Common myeloid progenitor, CD34-positive (primary cell): ENCODE data around the gene TRHDE.

Source experiments
- CTCF ChIA-PET: fragments of 350-600 bp; sonication (Branson Sonifier 250); formaldehyde crosslinking; loops from one replicate; lab custom pipeline; 2021; ENCODE audit warnings: antibody characterized with exemption; lab: Charles Lee
- POLR2A ChIA-PET: fragments of 350-600 bp; sonication (Branson Sonifier 250); formaldehyde crosslinking; loops from one replicate; lab custom pipeline; 2021; ENCODE audit warnings: antibody characterized with exemption; lab: Charles Lee
- DNase-seq, 3 donors: peaks; one replicate each; pipeline versions ENCODE4 v3.0.0 to v3.0.0-alpha.2; 2013
- H3K27ac ChIP-seq, 2 experiments: 1 replicate in 1 of 2; 2 replicates in 1 of 2; pipeline ENCODE4 v1.7.0; 2013; ENCODE audit warnings: inconsistent platforms in 2 of 2, low read length in 2 of 2, mild to moderate bottlenecking in 2 of 2, low read depth in 1 of 2, moderate library complexity in 1 of 2; ENCODE audit not compliant: severe bottlenecking in 2 of 2, insufficient read depth in 1 of 2, poor library complexity in 1 of 2
- H3K27me3 ChIP-seq, 5 experiments: replicated peaks in 2 of 5; 1 replicate in 3 of 5; 2 replicates in 2 of 5; pipeline versions ENCODE4 v1.6.1 to v1.7.0; 2013; ENCODE audit warnings: low read length in 4 of 5, mild to moderate bottlenecking in 2 of 5, moderate library complexity in 2 of 5, inconsistent platforms in 1 of 5; ENCODE audit not compliant: insufficient read depth in 5 of 5, control insufficient read depth in 4 of 5
- H3K36me3 ChIP-seq, 4 experiments: 1 replicate in 2 of 4; 2 replicates in 2 of 4; pipeline versions ENCODE4 v1.6.1 to v1.7.0; 2013; ENCODE audit warnings: low read length in 3 of 4, control low read depth in 1 of 4, mild to moderate bottlenecking in 1 of 4; ENCODE audit not compliant: control insufficient read depth in 4 of 4, insufficient read depth in 4 of 4
- H3K4me1 ChIP-seq, 4 experiments: 1 replicate in 3 of 4; 2 replicates in 1 of 4; pipeline versions ENCODE4 v1.6.1 to v1.7.1; 2013; ENCODE audit warnings: low read length in 3 of 4, mild to moderate bottlenecking in 3 of 4, control low read depth in 1 of 4, inconsistent platforms in 1 of 4, moderate library complexity in 1 of 4; ENCODE audit not compliant: control insufficient read depth in 4 of 4, insufficient read depth in 4 of 4; ENCODE audit errors: control extremely low read depth in 1 of 4
- H3K4me3 ChIP-seq, 7 experiments: 1 replicate in 4 of 7; 2 replicates in 3 of 7; pipeline versions ENCODE4 v1.5.1 to v1.7.0; 2013; ENCODE audit warnings: mild to moderate bottlenecking in 7 of 7, low read length in 6 of 7, moderate library complexity in 6 of 7, inconsistent platforms in 2 of 7, low read depth in 2 of 7, control low read depth in 1 of 7; ENCODE audit not compliant: insufficient read depth in 4 of 7, control insufficient read depth in 1 of 7; ENCODE audit errors: extremely low read depth in 1 of 7
- H3K9me3 ChIP-seq, 5 experiments: 1 replicate in 4 of 5; 2 replicates in 1 of 5; pipeline versions ENCODE4 v1.6.1 to v1.7.1; 2013; ENCODE audit warnings: low read length in 4 of 5, mild to moderate bottlenecking in 2 of 5, inconsistent platforms in 1 of 5, low read depth in 1 of 5, moderate library complexity in 1 of 5; ENCODE audit not compliant: control insufficient read depth in 4 of 5, insufficient read depth in 2 of 5; ENCODE audit errors: control extremely low read depth in 1 of 5
- WGBS: methylation state at CpG from one replicate; pipeline ENCODE4 v1.1.5; 2013; ENCODE audit not compliant: insufficient coverage; 5-methylcytosine and 5-hydroxymethylcytosine counted together

Gene TRHDE

DNA sequence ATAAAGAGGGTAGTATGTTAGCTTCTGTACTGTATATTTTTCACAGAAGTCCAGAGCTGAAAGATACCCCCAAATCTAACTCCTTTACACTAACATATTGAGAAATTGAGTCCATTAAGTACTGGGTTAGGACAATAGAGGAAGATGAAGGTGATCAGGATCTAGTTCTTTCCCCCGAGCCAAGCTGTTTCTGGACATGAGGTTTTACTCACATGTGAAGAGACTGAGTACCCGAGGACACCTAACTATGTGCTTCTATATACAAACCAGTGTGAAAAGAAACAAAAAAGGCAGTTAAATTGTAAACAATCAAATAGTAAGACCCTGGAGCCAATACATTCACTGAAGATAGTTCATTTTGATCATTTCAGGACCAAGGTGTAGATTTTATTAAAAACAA is 3.8 kb upstream of the TRHDE start:
- H3K9me3 ChIP-seq, result no peaks in the 10 kb centered on the region
- no peaks in the 10 kb centered on the region for H3K36me3 ChIP-seq
- no CpG with 5 or more reads among the region's 2 CpGs for WGBS
- ChIA-PET CTCF (interaction anchor here (1.4 kb wide), 1 partner anchor 9 kb away, joined by 4 read pairs; no protein-coding TSS in a partner anchor), POLR2A (no interaction called here)
- peaks cover 2 to 43% (median 22%) of the 10 kb centered on the region in 5 experiments for H3K27me3 ChIP-seq
- H3K4me1 ChIP-seq, result peaks cover 0 to 23% (median 18%) of the 10 kb centered on the region in 4 experiments
- no peak overlapping the region for H3K27ac ChIP-seq
- no peak overlapping the region for H3K4me3 ChIP-seq
- no peak for DNase-seq

DNA sequence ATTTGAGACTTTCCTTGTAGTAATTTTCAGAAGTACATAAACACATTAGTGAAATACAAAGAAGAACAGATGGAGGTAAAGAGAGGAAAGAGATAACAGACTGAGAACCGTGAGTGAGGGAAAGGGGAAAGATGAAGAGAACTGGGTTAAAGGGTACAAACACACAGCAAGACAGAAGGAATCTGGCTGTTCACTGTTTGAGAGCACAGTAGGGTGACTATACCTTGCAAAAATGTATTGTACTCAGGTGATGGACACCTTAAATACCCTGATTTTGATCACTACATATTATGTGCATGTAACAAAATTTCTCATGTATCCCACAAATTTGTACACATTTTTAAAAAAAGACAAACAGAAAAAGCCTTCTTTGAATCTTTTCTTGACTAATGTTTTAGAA is 2.7 kb upstream of the TRHDE start:
- H3K27me3 ChIP-seq, result peaks cover 5 to 54% (median 30%) of the 10 kb centered on the region in 5 experiments
- WGBS, result 29% methylated on average over 1 of the region's 1 CpG
- DNase-seq, result no peak
- peaks cover 0 to 1% (median 0%) of the 10 kb centered on the region in 5 experiments for H3K9me3 ChIP-seq
- ChIA-PET POLR2A (no interaction called here), CTCF (no interaction called here)
- peaks cover 0 to 29% (median 21%) of the 10 kb centered on the region in 4 experiments for H3K4me1 ChIP-seq
- H3K36me3 ChIP-seq, result no peaks in the 10 kb centered on the region
- peak overlapping the region in 2 of 7 experiments; percentile 40 to 93 for H3K4me3 ChIP-seq
- no peak overlapping the region for H3K27ac ChIP-seq

DNA sequence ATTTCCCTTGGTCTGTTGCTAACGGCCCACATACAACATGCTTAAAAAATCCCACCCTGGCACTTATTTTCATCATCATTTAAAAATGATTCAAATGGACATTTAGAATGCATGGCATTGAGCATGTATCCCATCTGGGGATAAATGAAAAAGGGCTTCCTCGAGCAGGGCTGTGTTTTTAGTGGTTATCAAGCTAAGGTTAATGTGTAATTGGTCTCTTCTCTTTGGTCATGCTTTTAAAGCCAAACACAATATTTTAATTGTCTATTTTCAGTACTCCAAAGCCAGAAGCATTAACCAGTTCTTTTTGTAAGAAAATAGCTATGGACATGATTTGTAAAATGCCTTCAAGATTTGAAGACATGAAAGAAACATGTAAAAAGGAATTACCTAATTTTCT is 1.9 kb upstream of the TRHDE start:
- no peaks in the 10 kb centered on the region for H3K36me3 ChIP-seq
- no peak for DNase-seq
- CTCF ChIA-PET, result interaction anchor here (2.5 kb wide), 1 partner anchor 9 kb away, joined by 12 read pairs; no protein-coding TSS in a partner anchor
- POLR2A ChIA-PET, result no interaction called here
- H3K4me3 ChIP-seq, result peak overlapping the region in 2 of 7 experiments; percentile 40 to 93
- no peak overlapping the region for H3K27ac ChIP-seq
- H3K9me3 ChIP-seq, result peaks cover 0 to 1% (median 0%) of the 10 kb centered on the region in 5 experiments
- H3K27me3 ChIP-seq, result peaks cover 11 to 62% (median 36%) of the 10 kb centered on the region in 5 experiments
- peaks cover 0 to 29% (median 21%) of the 10 kb centered on the region in 4 experiments for H3K4me1 ChIP-seq
- no CpG with 5 or more reads among the region's 2 CpGs for whole genome bisulfite sequencing

DNA sequence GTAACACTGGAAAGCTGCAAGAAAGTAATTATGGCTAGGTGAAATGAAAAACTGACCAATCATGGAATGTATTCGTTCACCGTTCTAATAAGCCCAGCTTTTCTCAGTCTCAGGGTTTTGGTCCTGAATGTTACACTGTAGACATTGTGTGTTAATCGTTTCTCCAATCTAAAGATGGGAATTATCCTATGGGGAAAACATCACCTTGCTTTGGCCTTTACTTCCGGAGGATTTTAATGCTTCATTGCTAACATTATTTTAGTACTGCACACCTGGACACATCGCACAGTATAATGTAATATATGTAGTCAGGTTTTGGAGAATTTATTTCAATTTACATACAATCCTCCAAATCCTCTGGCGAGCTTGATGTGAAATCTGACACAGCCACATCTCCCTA is 1.2 kb upstream of the TRHDE start:
- H3K9me3 ChIP-seq, result peaks cover 0 to 1% (median 0%) of the 10 kb centered on the region in 5 experiments
- DNase-seq, result no peak
- H3K27ac ChIP-seq, result no peak overlapping the region
- peaks cover 11 to 66% (median 36%) of the 10 kb centered on the region in 5 experiments for H3K27me3 ChIP-seq
- CTCF ChIA-PET, result interaction anchor here (1.3 to 2.5 kb wide), 2 partner anchors 9 to 11 kb away, joined by 3 to 12 read pairs; no protein-coding TSS in a partner anchor
- 35% methylated on average over 2 of the region's 6 CpGs for WGBS
- H3K36me3 ChIP-seq, result no peaks in the 10 kb centered on the region
- POLR2A ChIA-PET, result no interaction called here
- H3K4me3 ChIP-seq, result peak overlapping the region in 4 of 7 experiments; percentile 76 to 93 (median 82)
- peaks cover 0 to 29% (median 21%) of the 10 kb centered on the region in 4 experiments for H3K4me1 ChIP-seq

DNA sequence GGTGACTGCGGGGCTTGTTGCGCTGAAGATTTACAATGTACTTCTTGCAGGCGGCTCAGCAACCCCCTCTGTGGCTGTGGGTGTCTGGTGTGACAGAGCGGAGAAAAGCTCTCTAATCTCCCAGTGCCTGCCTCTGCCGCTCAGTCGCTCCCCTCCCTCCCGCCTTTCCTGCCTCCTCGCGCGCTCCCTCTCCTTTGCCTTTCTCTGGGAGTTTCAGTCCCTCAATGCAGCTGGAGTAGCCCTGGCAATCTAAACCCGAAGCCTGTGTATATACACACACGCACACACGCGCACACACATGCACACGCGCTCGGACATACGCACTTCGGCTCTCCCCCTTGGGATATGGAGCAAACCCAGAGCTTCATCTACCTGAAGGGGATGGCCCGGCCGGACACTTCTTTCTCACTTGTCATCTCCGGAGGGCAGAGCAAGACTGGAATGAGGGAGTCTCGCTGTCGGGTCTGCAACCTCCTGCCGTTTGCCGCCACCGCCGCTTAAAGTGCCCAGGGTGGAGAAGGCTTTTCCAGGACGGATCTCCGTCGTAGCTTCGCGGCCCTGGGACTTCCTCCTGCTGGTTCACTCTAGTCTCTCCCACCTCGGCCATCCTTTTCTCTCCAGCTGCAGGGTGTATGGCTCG is 599 bp upstream of the TRHDE start:
- no peak overlapping the region for H3K27ac ChIP-seq
- POLR2A ChIA-PET, result no interaction called here
- WGBS, result under 1% methylated on average over 25 of the region's 35 CpGs

DNA sequence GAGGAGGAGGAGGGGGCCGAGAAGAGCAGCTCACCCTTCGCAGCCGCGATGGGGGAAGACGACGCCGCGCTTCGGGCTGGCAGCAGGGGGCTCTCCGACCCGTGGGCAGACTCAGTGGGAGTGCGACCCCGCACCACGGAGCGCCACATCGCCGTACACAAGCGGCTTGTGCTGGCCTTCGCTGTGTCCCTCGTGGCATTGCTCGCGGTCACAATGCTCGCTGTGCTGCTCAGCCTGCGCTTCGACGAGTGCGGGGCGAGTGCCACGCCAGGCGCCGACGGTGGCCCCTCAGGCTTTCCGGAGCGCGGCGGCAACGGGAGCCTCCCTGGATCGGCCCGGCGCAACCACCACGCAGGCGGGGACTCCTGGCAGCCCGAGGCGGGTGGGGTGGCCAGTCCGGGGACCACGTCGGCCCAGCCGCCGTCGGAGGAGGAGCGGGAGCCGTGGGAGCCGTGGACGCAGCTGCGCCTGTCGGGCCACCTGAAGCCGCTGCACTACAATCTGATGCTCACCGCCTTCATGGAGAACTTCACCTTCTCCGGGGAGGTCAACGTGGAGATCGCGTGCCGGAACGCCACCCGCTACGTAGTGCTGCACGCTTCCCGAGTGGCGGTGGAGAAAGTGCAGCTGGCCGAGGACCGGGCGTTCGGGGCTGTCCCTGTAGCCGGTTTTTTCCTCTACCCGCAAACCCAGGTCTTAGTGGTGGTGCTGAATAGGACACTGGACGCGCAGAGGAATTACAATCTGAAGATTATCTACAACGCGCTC is 745 bp downstream of the TRHDE start:
- H3K4me1 ChIP-seq, result peaks cover 0 to 29% (median 21%) of the 10 kb centered on the region in 4 experiments
- ChIA-PET POLR2A (no interaction called here), CTCF (interaction anchor here (0.7 to 2.5 kb wide), 5 partner anchors 10 to 36 kb away, joined by 3 to 12 read pairs (median 3); no protein-coding TSS in a partner anchor)

More for the DNA sequence above, 599 bp upstream of the TRHDE start:
- H3K9me3 ChIP-seq, result peaks cover 0 to 1% (median 0%) of the 10 kb centered on the region in 5 experiments
- CTCF ChIA-PET, result interaction anchor here (0.6 to 2.5 kb wide), 5 partner anchors 10 to 642 kb away, joined by 3 to 12 read pairs (median 3); no protein-coding TSS in a partner anchor
- H3K27me3 ChIP-seq, result peaks cover 11 to 70% (median 36%) of the 10 kb centered on the region in 5 experiments
- DNase-seq, result peak; percentile 43 to 81 (median 67)
- H3K36me3 ChIP-seq, result no peaks in the 10 kb centered on the region
- peak overlapping the region; percentile 34 to 93 (median 76) for H3K4me3 ChIP-seq
- H3K4me1 ChIP-seq, result peaks cover 0 to 29% (median 21%) of the 10 kb centered on the region in 4 experiments

More for the DNA sequence above, 745 bp downstream of the TRHDE start:
- WGBS, result under 1% methylated on average over 70 of the region's 79 CpGs
- H3K27ac ChIP-seq, result no peak overlapping the region
- no peaks in the 10 kb centered on the region for H3K36me3 ChIP-seq
- peaks cover 11 to 77% (median 36%) of the 10 kb centered on the region in 5 experiments for H3K27me3 ChIP-seq
- DNase-seq, result peak in 2 of 3 donors; percentile 40 to 61
- peak overlapping the region; percentile 17 to 93 (median 76) for H3K4me3 ChIP-seq
- peaks cover 0 to 1% (median 0%) of the 10 kb centered on the region in 5 experiments for H3K9me3 ChIP-seq
